Left renal cortex interstitium (tissue), 4 donors: ENCODE results near the gene ALDH3B1. TPM values are rescaled to one million over a fixed set of nuclear protein-coding genes. Genes with fewer than 3 reads are reported as not detected.
A peak's percentile ranks its signal among the peaks of the same experiment; 100 is the strongest.

Experiments used
- DNase-seq, 4 donors: peaks; one replicate each; pipeline ENCODE4 v3.0.0-alpha.2; 2013; ENCODE audit warnings: low read depth in 4 of 4, low spot score in 2 of 4, missing footprints in 1 of 4
- polyA plus RNA-seq, 4 donors: library from polyadenylated mRNA; unstranded; fragments of 120-200 nt; gene quantifications; one replicate each; pipeline ENCODE4 v1.2.1, GENCODE V29; 2013; ENCODE audit not compliant: insufficient read length in 4 of 4

The ALDH3B1 gene
- polyA plus RNA-seq, 4 donors = 1.7 to 3.5 (median 2.5) TPM

DNA sequence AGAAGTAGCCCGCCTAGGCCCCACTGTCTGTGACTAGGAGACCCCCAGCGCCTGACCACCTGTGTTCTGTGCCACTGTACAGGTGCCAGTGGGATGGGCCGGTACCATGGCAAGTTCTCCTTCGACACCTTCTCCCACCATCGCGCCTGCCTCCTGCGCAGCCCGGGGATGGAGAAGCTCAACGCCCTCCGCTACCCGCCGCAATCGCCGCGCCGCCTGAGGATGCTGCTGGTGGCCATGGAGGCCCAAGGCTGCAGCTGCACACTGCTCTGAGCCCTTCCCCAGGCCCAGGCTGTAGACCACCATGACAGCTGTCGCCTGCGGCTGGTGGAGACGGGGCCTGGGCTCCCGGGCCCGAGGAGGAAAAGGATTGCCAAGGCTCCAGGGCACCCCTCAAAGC lies 17.5 kb downstream of the ALDH3B1 start:
- DNase-seq = no peak

DNA sequence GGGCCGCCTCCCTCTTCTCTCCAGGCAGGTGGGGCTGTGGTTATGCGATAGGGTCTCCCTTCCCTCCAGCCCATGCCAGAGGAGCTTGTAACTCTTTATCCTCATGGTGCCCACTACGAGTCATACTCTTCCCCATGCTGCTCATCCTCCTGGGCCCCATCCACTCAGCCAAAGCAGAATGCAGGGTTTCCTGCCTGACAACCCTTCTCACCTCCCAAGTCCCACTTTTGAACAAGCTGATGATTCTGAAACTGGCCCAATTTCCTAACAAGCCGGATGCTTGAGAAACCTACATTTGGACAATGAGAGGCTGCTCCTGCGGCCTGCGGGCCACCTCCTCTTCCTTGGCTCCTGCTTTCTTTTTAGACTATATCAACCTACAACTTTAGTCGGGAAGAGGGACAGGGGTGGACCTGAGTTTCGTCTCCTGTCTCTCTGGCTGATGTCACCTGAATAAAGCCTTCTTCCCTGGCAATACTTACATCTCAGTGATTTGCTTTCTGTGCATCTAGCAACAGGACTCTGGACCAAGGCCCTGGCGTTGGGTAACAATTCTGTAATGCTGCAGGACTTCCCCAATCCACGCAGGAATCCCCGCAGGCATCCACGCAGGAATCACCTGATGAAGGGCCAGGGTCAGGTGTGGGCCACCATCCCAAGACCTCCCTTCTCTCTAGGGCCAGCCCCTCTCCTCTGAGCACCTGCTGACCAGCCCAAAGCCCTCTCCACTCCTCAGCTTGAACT lies 18.8 kb downstream of the ALDH3B1 start:
- no peak for DNase-seq

DNA sequence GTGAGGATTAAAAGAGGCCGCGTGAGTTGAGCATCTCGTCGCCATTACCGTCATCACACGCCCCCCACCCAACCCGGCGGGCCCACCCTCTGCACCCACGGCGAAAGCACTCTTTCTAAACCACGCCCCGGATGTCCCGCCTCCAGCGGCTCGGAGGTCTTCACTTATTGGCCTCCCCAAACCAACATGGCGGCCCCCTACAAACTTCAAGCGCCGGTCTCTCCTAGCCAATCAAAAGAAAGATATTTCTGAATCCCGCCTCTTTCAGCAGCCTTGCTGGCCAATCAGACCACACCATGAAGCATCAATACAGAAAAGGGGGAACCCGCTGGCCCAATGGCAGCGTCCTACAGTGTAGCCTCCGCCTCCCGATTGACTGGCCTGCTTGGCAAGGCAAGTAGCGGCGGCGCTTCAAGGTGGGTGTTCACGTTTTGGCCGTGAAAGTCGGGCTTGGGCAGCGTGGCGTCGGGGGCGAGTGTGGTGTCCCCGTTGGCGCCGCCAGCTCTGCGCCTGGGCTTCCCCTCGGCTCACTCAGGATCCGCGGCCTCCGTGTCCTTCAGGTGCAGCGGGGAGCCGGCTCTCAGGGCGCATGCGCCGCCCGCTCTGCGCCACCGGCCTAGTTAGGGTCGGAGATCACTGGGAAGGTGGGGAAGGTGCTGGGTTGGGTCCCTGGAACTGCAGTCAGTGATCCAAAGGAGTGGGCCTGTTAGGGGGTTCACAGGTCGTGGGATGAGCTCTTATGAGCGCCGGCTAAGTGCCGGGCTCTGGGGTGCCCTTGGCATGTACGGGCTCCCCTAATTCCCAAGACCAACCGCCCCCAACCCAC lies 20.4 kb downstream of the ALDH3B1 start, which contains the start of gene NDUFS8:
NDUFS8 (plus strand) TSS at position 364 of the 826 bp plus-strand sequence. CDS start 1,471 bp downstream, outside the sequence.
- DNase-seq = peak; percentile 94 to 99 (median 97)

GRCh38 chr11:68031144-68031464 lies 21.0 kb downstream of the ALDH3B1 start:
- no peak for DNase-seq

DNA sequence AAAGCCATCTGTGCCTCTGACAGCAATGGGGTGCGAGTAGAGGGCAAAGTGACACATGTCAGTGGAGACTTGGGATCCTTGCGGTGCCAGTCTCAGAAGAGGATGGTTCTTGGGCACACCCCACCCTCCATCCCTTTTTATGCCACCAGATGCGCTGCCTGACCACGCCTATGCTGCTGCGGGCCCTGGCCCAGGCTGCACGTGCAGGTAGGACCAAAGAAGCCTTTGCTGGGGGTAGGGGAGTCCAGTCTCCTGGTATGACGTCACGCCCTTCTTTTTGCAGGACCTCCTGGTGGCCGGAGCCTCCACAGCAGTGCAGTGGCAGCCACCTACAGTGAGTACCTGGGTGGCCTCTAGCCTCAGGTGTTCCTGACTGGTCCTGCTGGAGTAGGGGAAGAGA lies 21.9 kb downstream of the ALDH3B1 start:
- no peak for DNase-seq

GRCh38 chr11:68032997-68033707 lies 23.0 kb downstream of the ALDH3B1 start:
- DNase-seq = no peak

- no peak for DNase-seq
These were observed 23.6 kb downstream of the ALDH3B1 start for GRCh38 chr11:68033708-68034045.

DNA sequence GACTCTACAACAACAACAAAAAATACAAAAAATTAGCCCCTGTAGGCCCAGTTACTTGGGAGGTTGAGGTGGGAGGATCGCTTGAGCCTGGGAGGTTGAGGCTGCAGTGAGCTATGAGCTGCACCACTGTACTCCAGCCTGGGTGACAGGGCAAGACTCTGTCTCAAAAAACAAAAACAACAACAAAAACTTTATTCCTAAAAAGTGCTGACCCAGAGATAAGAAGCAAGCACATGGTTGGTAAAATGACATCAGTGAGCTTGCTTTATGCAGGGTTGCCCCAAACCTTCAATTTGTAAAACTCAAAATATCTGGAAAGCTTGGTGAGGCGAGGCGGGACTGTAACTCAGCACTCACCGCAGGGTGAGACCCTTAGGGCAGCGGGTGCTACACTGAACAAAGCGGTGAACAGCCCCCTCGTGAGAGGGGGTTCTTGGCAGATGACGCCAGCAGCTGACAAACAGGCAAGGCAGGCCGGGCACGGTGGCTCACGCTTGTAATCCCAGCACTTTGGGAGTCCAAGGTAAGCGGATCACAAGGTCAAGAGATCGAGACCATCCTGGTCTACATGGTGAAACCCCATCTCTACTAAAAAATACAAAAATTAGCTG lies 25.2 kb downstream of the ALDH3B1 start:
- no peak for DNase-seq

DNA sequence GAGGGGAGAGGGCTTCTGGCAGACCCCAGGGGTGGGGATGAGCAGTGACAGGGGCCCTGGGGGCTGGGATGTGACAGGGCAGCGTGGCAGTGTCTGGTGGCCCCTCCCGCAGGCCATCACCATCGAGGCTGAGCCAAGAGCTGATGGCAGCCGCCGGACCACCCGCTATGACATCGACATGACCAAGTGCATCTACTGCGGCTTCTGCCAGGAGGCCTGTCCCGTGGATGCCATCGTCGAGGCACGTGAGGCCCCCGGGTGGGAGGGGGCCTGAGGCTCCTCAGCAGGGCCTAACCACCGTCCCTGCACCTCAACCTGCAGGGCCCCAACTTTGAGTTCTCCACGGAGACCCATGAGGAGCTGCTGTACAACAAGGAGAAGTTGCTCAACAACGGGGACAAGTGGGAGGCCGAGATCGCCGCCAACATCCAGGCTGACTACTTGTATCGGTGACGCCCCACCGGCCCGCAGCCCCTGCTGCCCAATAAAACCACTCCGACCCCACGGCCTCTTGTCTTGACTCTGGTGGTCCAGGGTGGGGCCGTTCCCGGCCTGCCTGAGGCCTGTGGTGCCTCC lies 26.1 kb downstream of the ALDH3B1 start:
- no peak for DNase-seq

DNA sequence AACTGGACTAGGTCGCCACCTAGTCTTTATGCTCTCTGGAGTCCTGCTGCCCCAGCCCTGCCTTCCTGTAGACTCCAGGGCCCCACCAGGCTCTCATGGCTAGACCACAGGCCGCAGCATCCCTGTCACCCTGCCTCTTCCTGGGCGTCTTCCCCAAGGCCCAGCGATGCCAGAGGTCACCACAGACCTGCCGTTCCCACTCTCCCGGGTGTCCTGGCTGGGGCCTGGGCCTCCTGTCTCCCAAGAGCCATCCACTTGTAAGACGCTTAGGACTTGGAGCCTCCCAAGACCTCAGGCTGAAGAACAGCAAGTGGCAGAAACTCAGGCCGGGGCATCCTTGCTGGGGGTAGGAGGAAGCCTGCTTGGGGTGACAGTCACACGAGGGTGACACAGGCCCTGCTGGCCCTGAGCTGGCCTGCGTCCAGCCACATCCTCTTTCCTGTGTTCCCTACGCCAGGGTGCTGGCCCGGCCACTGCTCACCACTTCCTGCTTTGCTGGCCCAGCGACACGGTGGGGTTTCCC lies 26.7 kb downstream of the ALDH3B1 start:
- no peak for DNase-seq

DNA sequence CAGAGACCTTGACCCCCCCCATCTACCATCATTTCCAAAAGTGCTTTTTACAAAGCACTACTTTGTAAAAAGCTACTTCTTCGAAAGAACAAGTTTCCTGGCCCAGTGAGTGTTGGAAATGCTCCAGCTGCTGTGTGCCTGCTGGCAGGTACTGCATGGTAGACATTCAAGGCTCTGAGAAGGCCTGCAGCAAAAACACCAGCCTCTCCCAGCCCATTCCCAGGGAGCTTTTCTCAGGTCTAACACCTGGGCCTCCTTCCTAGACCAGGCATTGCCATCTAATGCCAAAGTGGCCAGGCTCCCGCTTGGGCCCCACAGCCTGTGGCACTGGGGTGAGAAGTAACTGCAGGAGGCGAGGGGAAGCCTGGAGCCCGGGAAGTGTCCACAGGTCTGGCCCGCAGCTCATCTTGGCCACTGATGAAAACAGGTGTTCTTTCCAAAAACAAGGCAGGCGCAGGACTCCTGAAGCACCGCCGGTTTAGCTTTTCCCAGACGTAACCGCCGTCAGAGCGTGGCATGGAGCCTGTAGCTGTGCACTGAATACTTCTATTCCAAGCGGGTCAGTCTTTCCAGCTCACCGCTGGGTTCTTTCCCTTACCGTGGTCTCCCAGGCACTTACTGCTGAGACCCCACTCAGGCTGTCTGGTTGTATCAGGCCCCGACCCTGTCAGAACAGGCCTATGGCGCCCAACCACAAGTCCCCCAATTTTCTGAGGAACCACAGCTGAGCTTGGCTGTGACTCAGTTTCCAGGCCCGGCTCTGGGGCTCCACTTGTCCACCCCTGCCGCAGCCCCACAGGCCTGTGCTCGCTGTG lies 27.5 kb downstream of the ALDH3B1 start:
- DNase-seq = no peak

DNA sequence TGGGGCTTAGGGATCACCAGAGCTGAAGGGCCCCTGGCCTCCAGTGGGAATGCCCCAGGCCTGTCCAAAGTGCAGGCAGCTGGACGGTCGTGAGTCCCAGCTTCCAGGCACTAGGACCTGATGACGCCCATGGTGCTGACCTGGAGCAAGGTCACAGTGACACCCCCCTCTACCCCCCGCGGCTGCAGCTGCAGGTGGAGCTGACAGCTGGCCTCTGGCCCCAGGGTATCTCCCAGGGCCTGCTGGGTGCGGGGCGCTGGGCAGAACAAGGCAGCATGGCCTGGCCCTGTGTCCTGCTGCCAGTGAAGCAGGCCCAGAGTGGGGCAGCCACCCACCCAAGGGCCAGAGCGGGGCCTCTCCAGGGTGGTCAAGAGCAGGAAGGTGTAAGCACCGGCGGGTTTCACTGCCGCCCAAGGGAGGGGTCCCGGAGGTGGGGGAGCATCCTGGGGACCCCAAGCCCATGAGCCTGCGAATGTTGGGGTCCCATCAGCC lies 28.1 kb downstream of the ALDH3B1 start:
- DNase-seq = no peak

DNA sequence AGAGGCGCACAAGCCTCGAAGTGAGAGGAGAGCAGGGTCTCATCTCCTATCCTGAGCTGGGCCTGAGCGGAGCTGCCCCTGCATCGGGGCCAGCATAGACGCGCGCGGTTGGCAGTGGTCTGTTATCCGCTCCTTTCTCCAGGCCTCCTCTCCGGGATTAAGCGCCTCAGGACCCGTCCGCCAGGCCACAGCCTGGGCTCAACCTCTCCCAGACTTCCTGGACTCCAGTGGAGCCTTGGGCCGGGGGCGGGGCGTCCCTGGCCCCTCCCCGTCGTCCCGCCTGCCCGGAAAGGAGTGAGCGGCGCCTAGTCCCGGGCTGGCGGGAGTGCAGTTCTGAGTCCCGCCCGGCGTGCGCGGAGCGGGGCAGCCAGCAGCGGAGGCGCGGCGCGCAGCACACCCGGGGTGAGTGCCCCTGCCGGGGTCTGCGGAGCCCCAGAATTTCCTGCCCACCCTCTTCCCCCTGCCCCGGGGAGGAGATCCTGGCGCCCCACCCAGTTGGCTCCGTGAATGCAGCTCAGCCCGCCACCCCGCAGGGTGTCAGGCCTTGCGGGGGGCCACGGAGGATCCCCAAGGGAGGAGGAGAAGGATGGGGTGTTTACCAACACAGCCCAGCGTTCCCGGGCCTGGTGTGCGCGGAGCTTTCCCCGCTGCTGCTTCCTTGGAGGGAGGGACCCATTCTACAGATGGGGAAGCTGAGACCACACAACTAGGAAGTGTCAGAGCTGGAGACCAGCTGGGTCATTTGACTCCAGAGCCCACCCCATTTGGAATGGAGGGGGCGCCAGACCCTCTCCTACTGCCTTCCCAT lies 28.8 kb downstream of the ALDH3B1 start, which contains the start of gene TCIRG1:
TCIRG1 (plus strand) TSS at position 308 of the 808 bp plus-strand sequence. CDS start 2,247 bp downstream, outside the sequence.
- DNase-seq = peak in 2 of 4 donors; percentile 35 to 47

DNA sequence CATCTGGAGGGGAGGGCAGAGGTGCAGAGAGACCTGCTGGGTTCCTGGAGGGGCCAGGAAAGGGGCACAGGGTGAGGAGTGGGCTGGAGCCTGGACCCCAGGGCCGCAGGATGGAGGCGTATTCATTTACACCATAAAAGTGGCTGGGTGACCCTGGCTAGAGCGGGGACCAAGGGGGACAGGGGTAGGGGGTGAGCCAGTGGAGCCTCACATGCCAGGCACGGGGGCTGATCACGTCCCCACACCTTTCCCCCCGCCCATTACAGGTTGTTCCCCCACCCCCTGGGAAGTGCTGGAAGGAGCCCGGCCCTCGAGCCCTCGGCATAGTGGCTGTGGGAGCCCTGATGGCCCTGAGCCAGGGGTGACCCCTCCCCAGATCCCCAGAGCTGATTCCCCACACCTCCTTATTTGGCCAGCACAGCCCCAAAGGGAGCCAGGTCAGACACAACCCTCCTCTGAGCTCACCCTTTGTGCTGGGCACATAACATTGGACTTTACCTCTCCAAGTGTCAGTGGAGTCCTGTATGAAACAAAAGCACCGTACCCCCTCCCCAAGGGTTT lies 29.5 kb downstream of the ALDH3B1 start:
- no peak for DNase-seq

GRCh38 chr11:68040101-68040956 lies 30.2 kb downstream of the ALDH3B1 start:
- DNase-seq = peak in 1 of 4 donors; percentile 24

- no peak for DNase-seq
These were observed 30.9 kb downstream of the ALDH3B1 start for GRCh38 chr11:68040957-68041591.
